Central memory CD4-positive, alpha-beta T cell (primary cell): Measurements from ENCODE around the gene GNG14.
"Not testable (repeated sequence)": the region's sequence is repeated elsewhere in the genome, so short reads cannot be mapped to it uniquely, and the experiment has no call there.

Source experiments
- DNase-seq: peaks from one replicate; pipeline ENCODE4 v3.0.0; 2022

Gene GNG14

GRCh38 chr19:12725612-12726011, 37.8 kb downstream of the GNG14 start:
- DNase-seq, result not testable (repeated sequence)

DNA sequence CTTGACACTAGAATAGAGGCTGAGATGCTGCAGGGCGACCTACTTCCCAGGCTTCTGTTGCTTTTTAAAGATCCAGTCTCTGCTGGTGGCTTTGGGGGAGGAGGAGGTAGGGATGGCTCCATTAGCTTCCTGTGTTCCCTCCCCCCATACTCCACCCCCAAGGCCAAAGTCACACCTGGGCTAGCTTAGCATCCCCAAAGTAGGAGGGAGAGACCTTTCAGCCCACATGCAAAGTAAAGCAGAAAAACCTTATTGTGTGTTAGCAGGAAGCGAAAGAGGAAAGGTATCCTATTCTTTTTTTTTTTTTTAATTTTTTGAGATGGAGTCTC, 39.2 kb downstream of the GNG14 start:
- no peak for DNase-seq

- no peak for DNase-seq
These were observed 40.1 kb downstream of the GNG14 start for GRCh38 chr19:12727745-12728433.

- no peak for DNase-seq
These were observed 42.3 kb downstream of the GNG14 start for GRCh38 chr19:12730064-12730463.

DNA sequence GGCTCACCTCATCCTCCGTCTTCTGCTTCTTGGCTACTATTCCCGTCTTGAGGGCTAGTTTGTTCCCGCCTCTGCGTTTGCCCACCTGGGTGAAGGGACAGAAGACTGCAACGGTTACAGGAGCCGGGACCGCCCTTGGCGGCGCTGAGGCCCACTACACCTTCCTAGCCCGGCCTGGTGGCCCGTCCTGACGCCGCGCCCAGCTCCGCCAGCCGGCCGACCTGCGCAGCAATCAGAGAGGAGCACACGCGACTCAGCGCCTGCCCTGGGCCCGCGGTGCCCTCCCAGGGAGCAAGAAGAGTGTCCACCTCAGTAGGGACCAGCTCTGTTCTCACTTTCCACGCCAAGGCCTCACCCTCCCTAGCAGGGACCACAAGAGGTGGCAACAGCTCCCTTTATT, 43.5 kb downstream of the GNG14 start:
- DNase-seq, result no peak

GRCh38 chr19:12733369-12734214, 45.8 kb downstream of the GNG14 start:
- peak; percentile 37 for DNase-seq

- DNase-seq, result peak; percentile 88
These were observed 49.4 kb downstream of the GNG14 start, which contains the start of gene GET3 for GRCh38 chr19:12736995-12737834. GET3 (plus strand) TSS chr19:12737497; CDS start chr19:12737506, 9 bp downstream.

GRCh38 chr19:12737835-12738351, 50.1 kb downstream of the GNG14 start:
- DNase-seq, result no peak
